CD4-positive, alpha-beta memory T cell (primary cell): ENCODE results near the gene UNC79. TPM values are rescaled to one million over a fixed set of nuclear protein-coding genes. Genes with fewer than 3 reads are reported as not detected.
"Not testable (repeated sequence)": the region's sequence is repeated elsewhere in the genome, so short reads cannot be mapped to it uniquely, and the experiment has no call there.

ENCODE experiments used
- CTCF ChIA-PET: fragments of 350-600 bp; sonication (Branson Sonifier 250); formaldehyde crosslinking; loops from one replicate; lab custom pipeline; 2021; ENCODE audit warnings: inconsistent platforms; ENCODE audit not compliant: partially characterized antibody; lab: Charles Lee
- POLR2A ChIA-PET: fragments of 350-600 bp; sonication (Branson Sonifier 250); formaldehyde crosslinking; loops from one replicate; lab custom pipeline; 2021; ENCODE audit not compliant: partially characterized antibody; lab: Charles Lee
- DNase-seq, 5 donors: peaks; one replicate each; pipeline versions ENCODE4 v3.0.0 to v3.0.0-alpha.2; 2020 to 2022; ENCODE audit warnings: mixed read lengths in 1 of 5
- H3K27ac ChIP-seq: one replicate; pipeline ENCODE4 v1.7.0; 2013; ENCODE audit warnings: low read depth, low read length
- H3K27me3 ChIP-seq: 2 replicates; pipeline ENCODE4 v1.7.0; 2013; ENCODE audit warnings: mild to moderate bottlenecking, low read length, moderate library complexity; ENCODE audit not compliant: insufficient read depth
- H3K36me3 ChIP-seq: 2 replicates; pipeline ENCODE4 v1.7.0; 2013; ENCODE audit warnings: mild to moderate bottlenecking, low read length, moderate library complexity; ENCODE audit not compliant: insufficient read depth
- H3K4me1 ChIP-seq: 2 replicates; pipeline ENCODE4 v1.7.0; 2013; ENCODE audit warnings: mild to moderate bottlenecking, low read length, moderate library complexity; ENCODE audit not compliant: insufficient read depth
- H3K4me3 ChIP-seq, 2 donors: one replicate each; pipeline ENCODE4 v1.7.0; 2013; ENCODE audit warnings: low read length in 2 of 2, mild to moderate bottlenecking in 1 of 2
- H3K9me3 ChIP-seq, 2 donors: one replicate each; pipeline ENCODE4 v1.7.0; 2013; ENCODE audit warnings: low read length in 2 of 2, control low read depth in 1 of 2; ENCODE audit not compliant: control insufficient read depth in 1 of 2
- H3K27ac Mint-ChIP-seq, 7 donors: one replicate each; pipeline ENCODE4 v1.8.0; 2020 to 2021; ENCODE audit warnings: mixed read lengths in 7 of 7, mild to moderate bottlenecking in 6 of 7, inconsistent platforms in 3 of 7, moderate library complexity in 3 of 7
- H3K27me3 Mint-ChIP-seq, 2 donors: one replicate each; pipeline ENCODE4 v1.8.0; 2020 to 2021; ENCODE audit warnings: mixed read lengths in 2 of 2
- H3K36me3 Mint-ChIP-seq, 2 donors: one replicate each; pipeline ENCODE4 v1.8.0; 2020 to 2021; ENCODE audit warnings: mixed read lengths in 2 of 2, inconsistent platforms in 1 of 2, mild to moderate bottlenecking in 1 of 2
- H3K4me1 Mint-ChIP-seq, 4 donors: one replicate each; pipeline ENCODE4 v1.8.0; 2020 to 2021; ENCODE audit warnings: mixed read lengths in 4 of 4, mild to moderate bottlenecking in 1 of 4
- H3K4me3 Mint-ChIP-seq, 8 donors: one replicate each; pipeline ENCODE4 v1.8.0; 2020 to 2021; ENCODE audit warnings: mixed read lengths in 8 of 8, mild to moderate bottlenecking in 7 of 8, moderate library complexity in 6 of 8, inconsistent platforms in 3 of 8
- H3K9me3 Mint-ChIP-seq, 8 donors: one replicate each; pipeline ENCODE4 v1.8.0; 2020 to 2021; ENCODE audit warnings: mixed read lengths in 8 of 8, mild to moderate bottlenecking in 5 of 8, inconsistent platforms in 3 of 8, moderate library complexity in 1 of 8
- intact Hi-C: fragments of 100-400 bp; cut with micrococcal nuclease; formaldehyde crosslinking; loops from one replicate; pipeline ENCODE4 v1.15.1; 2023
- polyA plus RNA-seq, 2 donors: library from polyadenylated mRNA; unstranded; fragments of 300-500 nt; fragmentation: Illumina TruSeq; gene quantifications; one replicate each; pipeline ENCODE4 v1.2.3, GENCODE V29; 2021
- total RNA-seq, 2 experiments: library from RNA; stranded (reverse); gene quantifications; one replicate each; pipeline ENCODE4 v1.2.3, GENCODE V29; 2021

UNC79 gene
- total and polyA plus RNA-seq, 4 experiments from 2014 or later, result 0.03 to 0.06 TPM; not detected in 2

- no peak overlapping the region for H3K4me3 Mint-ChIP-seq
- no peak for DNase-seq
- Histone ChIP-seq H3K27ac (no peak overlapping the region), H3K4me1 (no peaks in the 10 kb centered on the region), H3K27me3 (no peaks in the 10 kb centered on the region), H3K36me3 (no peaks in the 10 kb centered on the region), H3K4me3 (no peak overlapping the region), H3K9me3 (peaks cover 0 to 14% of the 10 kb centered on the region in 2 donors)
- POLR2A ChIA-PET, result no interaction called here
- CTCF ChIA-PET, result no interaction called here
- intact Hi-C loops, result no loop called here
- no peaks in the 10 kb centered on the region for H3K4me1 Mint-ChIP-seq
- H3K27ac Mint-ChIP-seq, result no peak overlapping the region
- peaks cover 4% of the 10 kb centered on the region in 2 donors for H3K36me3 Mint-ChIP-seq
- H3K9me3 Mint-ChIP-seq, result peaks cover 2 to 56% (median 41%) of the 10 kb centered on the region in 8 donors
- H3K27me3 Mint-ChIP-seq, result peaks cover 2 to 7% of the 10 kb centered on the region in 2 donors
Measured at GRCh38 chr14:93522221-93522620, 91.5 kb downstream of the UNC79 start.

- H3K27ac Mint-ChIP-seq, H3K27me3 Mint-ChIP-seq, H3K27me3 ChIP-seq, H3K36me3 Mint-ChIP-seq, H3K36me3 ChIP-seq, DNase-seq, H3K4me3 Mint-ChIP-seq, POLR2A ChIA-PET, CTCF ChIA-PET, H3K4me3 ChIP-seq, H3K9me3 ChIP-seq, intact Hi-C loops, H3K27ac ChIP-seq, H3K4me1 ChIP-seq, H3K4me1 Mint-ChIP-seq: not testable (repeated sequence)
- peaks cover 2 to 34% (median 18%) of the 10 kb centered on the region in 8 donors for H3K9me3 Mint-ChIP-seq
Measured at GRCh38 chr14:93525216-93525615, 94.5 kb downstream of the UNC79 start.

DNA sequence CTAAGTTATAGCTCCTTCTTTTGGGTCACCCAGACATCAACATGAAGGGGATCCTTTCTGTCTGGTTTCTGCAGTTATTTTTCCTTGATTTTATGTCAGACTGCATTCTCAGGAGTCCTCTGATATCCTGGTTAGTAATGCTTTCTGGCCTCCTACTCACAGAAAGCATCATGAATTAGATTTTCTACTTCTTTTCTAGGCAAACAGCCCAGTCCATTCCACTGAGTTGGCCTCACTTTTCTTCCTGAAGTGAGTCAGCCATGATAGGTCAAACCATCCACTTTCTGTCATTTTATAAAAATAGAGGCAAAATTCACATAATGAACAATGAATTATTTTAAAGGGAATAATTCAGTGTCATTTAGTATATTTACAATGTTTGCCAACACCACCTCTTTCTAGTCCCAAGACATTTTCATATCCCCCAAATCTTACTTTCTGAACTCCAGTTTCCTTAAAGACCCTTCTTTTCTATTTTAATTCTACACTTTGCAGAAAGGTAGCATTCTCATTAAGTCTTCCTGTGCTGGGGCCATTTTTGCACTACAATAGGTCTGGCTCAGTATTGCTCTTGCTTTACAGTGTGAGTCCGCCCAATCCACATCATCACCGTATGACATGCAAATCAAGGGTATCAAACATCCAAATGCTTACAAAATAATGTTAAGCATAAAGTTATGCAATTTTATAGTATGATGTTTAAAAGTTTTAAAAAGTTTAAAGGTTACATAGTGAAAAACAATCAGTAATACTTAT, 95.1 kb downstream of the UNC79 start:
- no peaks in the 10 kb centered on the region for H3K4me1 ChIP-seq
- no peak for DNase-seq
- peaks cover 0 to 3% of the 10 kb centered on the region in 2 donors for H3K9me3 ChIP-seq
- H3K36me3 ChIP-seq, result no peaks in the 10 kb centered on the region
- no peaks in the 10 kb centered on the region for H3K4me1 Mint-ChIP-seq
- H3K36me3 Mint-ChIP-seq, result peaks cover under 1 to 3% of the 10 kb centered on the region in 2 donors
- H3K4me3 ChIP-seq, result no peak overlapping the region
- intact Hi-C loops, result no loop called here
- H3K27ac Mint-ChIP-seq, result no peak overlapping the region
- H3K9me3 Mint-ChIP-seq, result peaks cover 2 to 27% (median 12%) of the 10 kb centered on the region in 8 donors
- no peak overlapping the region for H3K4me3 Mint-ChIP-seq
- ChIA-PET CTCF (no interaction called here), POLR2A (no interaction called here)
- peaks cover 4 to 9% of the 10 kb centered on the region in 2 donors for H3K27me3 Mint-ChIP-seq
- no peaks in the 10 kb centered on the region for H3K27me3 ChIP-seq
- no peak overlapping the region for H3K27ac ChIP-seq

DNA sequence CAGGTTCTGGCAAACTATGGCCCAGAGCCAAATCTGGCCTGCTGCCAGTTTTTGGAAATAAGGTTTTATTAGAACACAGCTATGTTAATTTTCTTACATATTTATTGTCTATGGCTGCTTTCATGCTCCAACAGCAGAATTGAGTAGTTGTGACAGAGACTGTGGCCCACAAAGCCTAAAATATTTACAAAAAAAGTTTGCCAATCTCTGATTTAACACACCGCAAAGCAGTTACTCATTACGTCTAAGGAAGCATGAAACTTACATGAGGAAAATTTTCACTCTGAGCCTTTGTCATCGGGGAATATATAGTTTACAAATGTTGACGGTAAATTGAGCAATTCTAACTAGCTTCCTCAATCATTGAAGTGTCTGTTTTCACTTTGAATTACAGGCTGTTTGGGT, 96.5 kb downstream of the UNC79 start:
- Histone ChIP-seq H3K4me1 (no peaks in the 10 kb centered on the region), H3K27ac (no peak overlapping the region), H3K27me3 (no peaks in the 10 kb centered on the region), H3K36me3 (no peaks in the 10 kb centered on the region), H3K9me3 (no peaks in the 10 kb centered on the region), H3K4me3 (no peak overlapping the region)
- Mint-ChIP-seq H3K9me3 (peaks cover 0 to 15% (median 2%) of the 10 kb centered on the region in 8 donors), H3K36me3 (no peaks in the 10 kb centered on the region), H3K27ac (no peak overlapping the region), H3K4me1 (no peaks in the 10 kb centered on the region), H3K27me3 (peaks cover 4 to 9% of the 10 kb centered on the region in 2 donors), H3K4me3 (no peak overlapping the region)
- DNase-seq, result no peak
- POLR2A ChIA-PET, result no interaction called here
- CTCF ChIA-PET, result no interaction called here
- intact Hi-C loops, result no loop called here

GRCh38 chr14:93528884-93529558, 98.3 kb downstream of the UNC79 start:
- Mint-ChIP-seq H3K4me3 (no peak overlapping the region), H3K4me1 (no peaks in the 10 kb centered on the region), H3K36me3 (no peaks in the 10 kb centered on the region), H3K9me3 (peaks cover 0 to 5% (median 0%) of the 10 kb centered on the region in 8 donors), H3K27me3 (peaks cover 7 to 9% of the 10 kb centered on the region in 2 donors), H3K27ac (no peak overlapping the region)
- H3K27me3 ChIP-seq, result no peaks in the 10 kb centered on the region
- ChIA-PET CTCF (no interaction called here), POLR2A (no interaction called here)
- H3K4me3 ChIP-seq, result no peak overlapping the region
- intact Hi-C loops, result no loop called here
- no peak for DNase-seq
- H3K9me3 ChIP-seq, result no peaks in the 10 kb centered on the region
- H3K36me3 ChIP-seq, result no peaks in the 10 kb centered on the region
- no peak overlapping the region for H3K27ac ChIP-seq
- H3K4me1 ChIP-seq, result no peaks in the 10 kb centered on the region

DNA sequence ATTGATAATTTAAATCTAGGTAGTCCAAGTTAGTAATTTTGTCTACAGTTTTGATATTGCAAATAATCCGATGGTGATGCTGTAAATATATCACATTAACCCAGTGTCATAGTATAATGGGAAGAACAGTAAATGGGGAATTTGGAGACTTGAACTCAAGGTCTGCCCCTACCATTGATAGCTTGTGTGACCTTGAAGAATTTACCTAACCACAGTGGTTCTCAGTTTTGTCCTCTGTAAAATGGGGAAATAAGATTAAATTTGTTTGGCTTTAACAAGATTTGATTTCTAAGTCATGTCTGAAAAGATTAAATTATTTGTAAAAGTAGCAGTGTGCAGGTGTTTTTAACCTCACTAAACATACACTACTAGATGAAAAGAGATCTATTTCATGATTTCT, 100.9 kb downstream of the UNC79 start:
- Mint-ChIP-seq H3K9me3 (peaks cover 0 to 2% (median 0%) of the 10 kb centered on the region in 8 donors), H3K27me3 (peaks cover 7 to 9% of the 10 kb centered on the region in 2 donors), H3K27ac (no peak overlapping the region), H3K4me1 (no peaks in the 10 kb centered on the region), H3K4me3 (no peak overlapping the region), H3K36me3 (no peaks in the 10 kb centered on the region)
- Histone ChIP-seq H3K36me3 (no peaks in the 10 kb centered on the region), H3K27me3 (no peaks in the 10 kb centered on the region), H3K27ac (no peak overlapping the region), H3K4me3 (no peak overlapping the region), H3K4me1 (no peaks in the 10 kb centered on the region), H3K9me3 (no peaks in the 10 kb centered on the region)
- POLR2A ChIA-PET, result no interaction called here
- CTCF ChIA-PET, result no interaction called here
- no peak for DNase-seq
- intact Hi-C loops, result no loop called here

GRCh38 chr14:93532541-93532940, 101.8 kb downstream of the UNC79 start:
- peaks cover 0 to 2% (median 0%) of the 10 kb centered on the region in 8 donors for H3K9me3 Mint-ChIP-seq
- intact Hi-C loops, result no loop called here
- H3K4me3 Mint-ChIP-seq, result no peak overlapping the region
- H3K4me1 Mint-ChIP-seq, result no peaks in the 10 kb centered on the region
- ChIA-PET CTCF (no interaction called here), POLR2A (no interaction called here)
- H3K27me3 Mint-ChIP-seq, result peaks cover 9 to 12% of the 10 kb centered on the region in 2 donors
- Histone ChIP-seq H3K9me3 (no peaks in the 10 kb centered on the region), H3K27me3 (no peaks in the 10 kb centered on the region), H3K27ac (no peak overlapping the region), H3K4me1 (no peaks in the 10 kb centered on the region), H3K4me3 (no peak overlapping the region), H3K36me3 (no peaks in the 10 kb centered on the region)
- DNase-seq, result no peak
- no peaks in the 10 kb centered on the region for H3K36me3 Mint-ChIP-seq
- no peak overlapping the region for H3K27ac Mint-ChIP-seq
